GM18867 (cell line): ENCODE results near the gene DUSP3.

Experiments
- ATAC-seq: cut with Tn5 transposase; IDR thresholded peaks from one replicate; pipeline ENCODE4 v1.9.1; 2021; ENCODE audit warnings: mild to moderate bottlenecking, moderate library complexity; ENCODE audit not compliant: unreplicated experiment

Gene DUSP3

GRCh38 chr17:43778337-43779144, at the start of gene DUSP3:
Gene DUSP3, minus strand, starts transcription at chr17:43778977. Its CDS starts 53 bp downstream, at chr17:43778924.
- ATAC-seq: peak; percentile 90

GRCh38 chr17:43827596-43827995, 48.8 kb upstream of the DUSP3 start:
- ATAC-seq: no peak

GRCh38 chr17:43826206-43826605, 47.4 kb upstream of the DUSP3 start:
- ATAC-seq: no peak

GRCh38 chr17:43825567-43825966, 46.8 kb upstream of the DUSP3 start:
- ATAC-seq: no peak

GRCh38 chr17:43823350-43824084, 44.7 kb upstream of the DUSP3 start:
- ATAC-seq: no peak

- no peak for ATAC-seq
Observed at GRCh38 chr17:43822570-43823190, 43.9 kb upstream of the DUSP3 start.

- no peak for ATAC-seq
Observed at GRCh38 chr17:43820759-43821158, 42.0 kb upstream of the DUSP3 start.

GRCh38 chr17:43818966-43819365, 40.2 kb upstream of the DUSP3 start:
- no peak for ATAC-seq

GRCh38 chr17:43817826-43818225, 39.0 kb upstream of the DUSP3 start:
- no peak for ATAC-seq

GRCh38 chr17:43816336-43817320, 37.9 kb upstream of the DUSP3 start:
- no peak for ATAC-seq

GRCh38 chr17:43814714-43815113, 35.9 kb upstream of the DUSP3 start:
- no peak for ATAC-seq

- ATAC-seq: no peak
Observed at GRCh38 chr17:43814026-43814425, 35.2 kb upstream of the DUSP3 start.

GRCh38 chr17:43813386-43813785, 34.6 kb upstream of the DUSP3 start:
- no peak for ATAC-seq

GRCh38 chr17:43812396-43813265, 33.9 kb upstream of the DUSP3 start:
- no peak for ATAC-seq

- no peak for ATAC-seq
Observed at GRCh38 chr17:43810823-43811222, 32.0 kb upstream of the DUSP3 start.

GRCh38 chr17:43810226-43810715, 31.5 kb upstream of the DUSP3 start:
- ATAC-seq: no peak

- ATAC-seq: no peak
Observed at GRCh38 chr17:43809121-43809520, 30.3 kb upstream of the DUSP3 start.

GRCh38 chr17:43808076-43808475, 29.3 kb upstream of the DUSP3 start:
- ATAC-seq: no peak

GRCh38 chr17:43805117-43805516, 26.3 kb upstream of the DUSP3 start:
- ATAC-seq: no peak
